Pancreas (tissue), 10 donors: Measurements from ENCODE around the gene NLRP10. TPM values are rescaled to one million over a fixed set of nuclear protein-coding genes. Genes with fewer than 3 reads are reported as not detected.

Experiments used
- ATAC-seq, 4 donors: fragments of 200-7000 bp; cut with Tn5 transposase; one replicate each; pipeline versions ENCODE4 v1.8.0 to v1.9.1; 2020; ENCODE audit warnings: mild to moderate bottlenecking in 4 of 4, moderate library complexity in 4 of 4
- DNase-seq, 6 donors: peaks; one replicate each; pipeline ENCODE4 v3.0.0-alpha.2; 2020
- FAIRE-seq: peaks from 2 replicates; lab custom pipeline; 2012; peaks lifted over from hg19 to GRCh38; lab: Jason Lieb, UNC
- H3K27ac ChIP-seq, 4 donors: fragments of 200-600 bp; sonication (generic); 1 replicate in 3 of 4; 2 replicates in 1 of 4; pipeline versions ENCODE4 v1.5.0 to v1.8.0; 2020
- H3K27me3 ChIP-seq, 4 donors: fragments of 200-600 bp; one replicate each; pipeline ENCODE4 v1.8.0; 2021
- H3K36me3 ChIP-seq, 3 donors: fragments of 200-600 bp; sonication (generic) in 1 of 3; one replicate each; pipeline versions ENCODE4 v1.5.0 to v1.8.0; 2020 to 2021
- H3K4me1 ChIP-seq, 3 donors: fragments of 200-600 bp; one replicate each; pipeline ENCODE4 v1.8.0; 2021
- H3K4me3 ChIP-seq, 4 donors: fragments of 200-600 bp; sonication (generic) in 2 of 4; one replicate each; pipeline versions ENCODE4 v1.5.0 to v1.8.0; 2020 to 2021
- H3K9me3 ChIP-seq, 4 donors: fragments of 200-600 bp; one replicate each; pipeline ENCODE4 v1.8.0; 2021
- CTCF ChIP-seq, 4 donors: fragments of 200-600 bp; sonication (generic) in 3 of 4; IDR thresholded peaks; one replicate each; pipeline versions ENCODE4 v1.5.0 to v1.8.0; 2021; ENCODE audit warnings: antibody characterized with exemption in 4 of 4
- WGBS, 2 donors: extraction: QIAGEN DNeasy Blood & Tissue Kit; methylation state at CpG; one replicate each; pipeline ENCODE4 v1.1.7; 2013; 5-methylcytosine and 5-hydroxymethylcytosine counted together
- intact Hi-C, 3 donors: fragments of 100-400 bp; cut with DNase I; formaldehyde crosslinking; loops; one replicate each; pipeline versions ENCODE4 v1.11.1 to v1.14.2; 2022
- polyA plus RNA-seq, 2 donors: library from polyadenylated mRNA; stranded (reverse); fragments of 200-250 nt; gene quantifications; one replicate each; pipeline ENCODE4 v1.2.3, GENCODE V29; 2013
- total RNA-seq, 6 donors: library from RNA; stranded (reverse); fragmentation: NEBNext Ultra II Directional in 4 of 6; extraction: Animal tissue kit (Norgen Biotek cat#: 25700) in 4 of 6; gene quantifications; one replicate each; pipeline versions ENCODE4 v1.2.1 to v1.2.4, GENCODE V29; 2021 to 2023
- donor health status: healthy with polysubstance abuse.
- donor health status: DM: no; HTN: no; CAD: no; lungs with moderate emphysema.
- donor health status: DM: no; HTN: no; CAD: no.
- donor health status: control.
- donor health status: control.
- donor health status: Bipolar disorder and iron deficiency.
- donor health status: DM: yes; HTN: yes; CAD: no.
- donor health status: DM: no; HTN: no; CAD: no.
- donor health status: DM: no; HTN: no; CAD: no.
- donor health status: DM: yes; HTN: yes; CAD: no.

The NLRP10 gene
- total RNA-seq (not detected), polyA plus RNA-seq (under 1 TPM in 1 of 2 donors, not detected in 1; 0.05 TPM)

- ATAC-seq (no peak), DNase-seq (no peak), FAIRE-seq (no peak)
- 92 to 96% methylated on average over 1 of the region's 1 CpG for WGBS, 2 donors
- intact Hi-C loops: no loop called here
- H3K27ac ChIP-seq: no peak within 1 kb of the TSS
- H3K4me3 ChIP-seq: no peak within 1 kb of the TSS
- H3K9me3 ChIP-seq: no peaks in the 10 kb centered on the region
- no peaks in the 10 kb centered on the region for H3K27me3 ChIP-seq
- H3K4me1 ChIP-seq: peaks cover 0 to 3% (median 0%) of the 10 kb centered on the region in 3 donors
- H3K36me3 ChIP-seq: no peaks in the 10 kb centered on the region
- TF ChIP-seq CTCF (IDR thresholded peaks at IDR 0.05): no peak
These were observed at the start of gene NLRP10 for GRCh38 chr11:7965386-7965785. TSS of gene NLRP10 (minus strand) at chr11:7965447. CDS start at chr11:7963495, 1,952 bp downstream.

- FAIRE-seq (no peak), DNase-seq (no peak), ATAC-seq (no peak)
- Histone ChIP-seq H3K4me3 (no peak overlapping the region), H3K9me3 (no peaks in the 10 kb centered on the region), H3K27ac (no peak overlapping the region), H3K36me3 (no peaks in the 10 kb centered on the region), H3K27me3 (peaks cover 0 to 4% (median 0%) of the 10 kb centered on the region in 4 donors), H3K4me1 (no peaks in the 10 kb centered on the region)
- 80 to 81% methylated on average over 5 of the region's 5 CpGs for WGBS, 2 donors
- intact Hi-C loops: no loop called here
- TF ChIP-seq CTCF (IDR thresholded peaks at IDR 0.05): no peak
These were observed 48.6 kb upstream of the NLRP10 start for GRCh38 chr11:8013833-8014232.

- intact Hi-C loops: no loop called here
- no peak overlapping the region for H3K4me3 ChIP-seq
- WGBS, 2 donors: 54 to 63% methylated on average over 4 of the region's 4 CpGs
- peak in 1 of 4 donors; percentile 35 for ATAC-seq
- no peaks in the 10 kb centered on the region for H3K36me3 ChIP-seq
- no peaks in the 10 kb centered on the region for H3K4me1 ChIP-seq
- no peak overlapping the region for H3K27ac ChIP-seq
- no peak for FAIRE-seq
- H3K27me3 ChIP-seq: no peaks in the 10 kb centered on the region
- DNase-seq: no peak
- no peaks in the 10 kb centered on the region for H3K9me3 ChIP-seq
- TF ChIP-seq CTCF (IDR thresholded peaks at IDR 0.05): no peak
These were observed 46.8 kb upstream of the NLRP10 start for GRCh38 chr11:8011981-8012444.

GRCh38 chr11:8011371-8011770 lies 46.1 kb upstream of the NLRP10 start:
- intact Hi-C loops: no loop called here
- Histone ChIP-seq H3K4me1 (no peaks in the 10 kb centered on the region), H3K27me3 (no peaks in the 10 kb centered on the region), H3K4me3 (no peak overlapping the region), H3K36me3 (no peaks in the 10 kb centered on the region), H3K9me3 (no peaks in the 10 kb centered on the region), H3K27ac (no peak overlapping the region)
- no peak for ATAC-seq
- FAIRE-seq: no peak
- no peak for TF ChIP-seq CTCF (IDR thresholded peaks at IDR 0.05)
- no peak for DNase-seq
- 66 to 71% methylated on average over 2 of the region's 2 CpGs for WGBS, 2 donors

- ATAC-seq (no peak), FAIRE-seq (no peak), DNase-seq (no peak)
- Histone ChIP-seq H3K36me3 (no peaks in the 10 kb centered on the region), H3K4me3 (no peak overlapping the region), H3K4me1 (no peaks in the 10 kb centered on the region), H3K27ac (no peak overlapping the region), H3K27me3 (no peaks in the 10 kb centered on the region), H3K9me3 (no peaks in the 10 kb centered on the region)
- intact Hi-C loops: loop anchor here in 2 of 3 donors (5.0 kb wide), 1 partner anchor 82 kb away; no protein-coding TSS in a partner anchor
- 81 to 86% methylated on average over 3 of the region's 3 CpGs for WGBS, 2 donors
- TF ChIP-seq CTCF (IDR thresholded peaks at IDR 0.05): no peak
These were observed 44.6 kb upstream of the NLRP10 start for GRCh38 chr11:8009856-8010255.
